OCI-LY3 (cell line): ENCODE results near the gene UNC119B.

Experiments
- H2AFZ ChIP-seq: fragments of 200-600, 300-600 bp; shearing (Covaris generic); 2 replicates; pipeline ENCODE4 v1.6.0; 2014; ENCODE audit warnings: antibody characterized with exemption, low read depth, low read length
- H3K27ac ChIP-seq: fragments of 200-600, 300-600 bp; sonication (generic); 2 replicates; pipeline ENCODE4 v1.5.1; 2014; ENCODE audit warnings: mild to moderate bottlenecking, low read length, moderate library complexity, mixed read lengths
- H3K27me3 ChIP-seq: fragments of 200-600, 300-600 bp; sonication (generic); 2 replicates; pipeline ENCODE4 v1.6.1; 2014; ENCODE audit warnings: low read depth, low read length, mixed read lengths
- H3K36me3 ChIP-seq: fragments of 200-600, 300-600 bp; sonication (generic); replicated peaks from 2 replicates; pipeline ENCODE3; 2014; ENCODE audit warnings: low read depth, low read length, mixed read lengths
- H3K4me1 ChIP-seq: fragments of 300-600, 200-600 bp; sonication (generic); 2 replicates; pipeline ENCODE4 v1.6.1; 2014; ENCODE audit warnings: low read length, mixed read lengths
- H3K4me2 ChIP-seq: fragments of 200-600, 300-600 bp; sonication (generic); 2 replicates; pipeline ENCODE4 v1.6.1; 2014; ENCODE audit warnings: low read length, mixed read lengths
- H3K4me3 ChIP-seq: fragments of 300-600, 200-600 bp; sonication (generic); 2 replicates; pipeline ENCODE4 v1.5.1; 2014; ENCODE audit warnings: antibody characterized with exemption, mild to moderate bottlenecking, low read length, moderate library complexity
- H3K79me2 ChIP-seq: fragments of 300-600, 200-600 bp; shearing (Covaris generic); 2 replicates; pipeline ENCODE4 v1.6.1; 2014; ENCODE audit warnings: mild to moderate bottlenecking, low read length, mixed read lengths
- H3K9ac ChIP-seq: fragments of 300-600, 200-600 bp; shearing (Covaris generic); 2 replicates; pipeline ENCODE4 v1.6.0; 2014; ENCODE audit warnings: mild to moderate bottlenecking, low read length, moderate library complexity
- H3K9me3 ChIP-seq: fragments of 200-600, 300-600 bp; shearing (Covaris generic); 2 replicates; pipeline ENCODE4 v1.6.1; 2014; ENCODE audit warnings: low read length, mixed read lengths; ENCODE audit not compliant: insufficient read depth
- H4K20me1 ChIP-seq: fragments of 200-600, 300-600 bp; sonication (generic); 2 replicates; pipeline ENCODE4 v1.6.1; 2016; ENCODE audit warnings: low read length, mixed read lengths; ENCODE audit not compliant: insufficient read depth
- CTCF ChIP-seq: fragments of 200-600, 300-600 bp; sonication (generic); IDR thresholded peaks from 2 replicates; pipeline ENCODE4 v1.5.1; 2014; ENCODE audit warnings: antibody characterized with exemption, low read length, low read depth
- EZH2phosphoT487 ChIP-seq: fragments of 200-600 bp; shearing (Covaris generic); IDR thresholded peaks from 2 replicates; pipeline ENCODE4 v1.6.1; 2018; ENCODE audit warnings: antibody characterized with exemption, mixed run types, low read depth

Gene UNC119B

GRCh38 chr12:120719072-120719471 lies 8.8 kb downstream of the UNC119B start:
- Histone ChIP-seq H3K9ac (no peak overlapping the region), H3K27me3 (no peaks in the 10 kb centered on the region), H2AFZ (no peak overlapping the region), H3K4me1 (peaks cover 9% of the 10 kb centered on the region; the same call in 1 of the 2 replicates), H3K4me3 (no peak overlapping the region), H3K4me2 (no peak overlapping the region), H3K27ac (no peak overlapping the region), H3K9me3 (no peaks in the 10 kb centered on the region), H4K20me1 (peaks cover 9% of the 10 kb centered on the region; the same call in 1 of the 2 replicates), H3K36me3 (peaks cover 73% of the 10 kb centered on the region), H3K79me2 (no peaks in the 10 kb centered on the region)
- no peak for TF ChIP-seq EZH2phosphoT487
- TF ChIP-seq CTCF, result no peak

GRCh38 chr12:120719496-120720233 lies 9.4 kb downstream of the UNC119B start:
- Histone ChIP-seq H3K9me3 (no peaks in the 10 kb centered on the region), H3K36me3 (peaks cover 73% of the 10 kb centered on the region), H3K4me1 (peaks cover 9% of the 10 kb centered on the region; the same call in 1 of the 2 replicates), H3K27ac (no peak overlapping the region), H3K79me2 (no peaks in the 10 kb centered on the region), H4K20me1 (peaks cover 9% of the 10 kb centered on the region; the same call in 1 of the 2 replicates), H2AFZ (no peak overlapping the region), H3K27me3 (no peaks in the 10 kb centered on the region), H3K9ac (no peak overlapping the region), H3K4me3 (no peak overlapping the region), H3K4me2 (no peak overlapping the region)
- TF ChIP-seq EZH2phosphoT487 (no peak), CTCF (no peak)

GRCh38 chr12:120720234-120720986 lies 10.2 kb downstream of the UNC119B start:
- Histone ChIP-seq H3K27ac (no peak overlapping the region), H3K4me3 (no peak overlapping the region), H2AFZ (no peak overlapping the region), H3K27me3 (no peaks in the 10 kb centered on the region), H4K20me1 (peaks cover 9% of the 10 kb centered on the region; the same call in 1 of the 2 replicates), H3K4me1 (peaks cover 9% of the 10 kb centered on the region; the same call in 1 of the 2 replicates), H3K4me2 (no peak overlapping the region), H3K36me3 (peaks cover 71% of the 10 kb centered on the region), H3K9ac (no peak overlapping the region), H3K9me3 (no peaks in the 10 kb centered on the region), H3K79me2 (no peaks in the 10 kb centered on the region)
- TF ChIP-seq CTCF, result no peak
- no peak for TF ChIP-seq EZH2phosphoT487
